Neural cell (in vitro differentiated cells): Measurements from ENCODE around the gene TMEM208. TPM values are rescaled to one million over a fixed set of nuclear protein-coding genes. Genes with fewer than 3 reads are reported as not detected.

Source experiments
- H2AFZ ChIP-seq: fragments of 200-600, 300-800 bp; sonication (generic), shearing (Covaris generic); 2 replicates; pipeline ENCODE4 v1.6.0; 2014; ENCODE audit warnings: low read depth, mild to moderate bottlenecking, antibody characterized with exemption, low read length, moderate library complexity
- H3F3A ChIP-seq: fragments of 200-600 bp; shearing (Covaris generic); 2 replicates; pipeline ENCODE4 v1.6.1; 2016; ENCODE audit warnings: mild to moderate bottlenecking, moderate library complexity, mixed read lengths, antibody characterized with exemption, low read length; ENCODE audit not compliant: insufficient read depth, poor library complexity, severe bottlenecking
- H3K27ac ChIP-seq: fragments of 200-600, 300-800 bp; sonication (generic), shearing (Covaris generic); 2 replicates; pipeline ENCODE4 v1.5.1; 2014; ENCODE audit warnings: mild to moderate bottlenecking, low read length, moderate library complexity
- H3K27me3 ChIP-seq: fragments of 300-800, 200-600 bp; sonication (generic), shearing (Covaris generic); 2 replicates; pipeline ENCODE4 v1.6.0; 2014; ENCODE audit warnings: mild to moderate bottlenecking, low read depth, low read length, moderate library complexity; ENCODE audit not compliant: insufficient read depth
- H3K36me3 ChIP-seq: fragments of 300-800, 200-600 bp; sonication (generic), shearing (Covaris generic); 2 replicates; pipeline ENCODE4 v1.5.1; 2014; ENCODE audit warnings: mild to moderate bottlenecking, antibody characterized with exemption, low read length, moderate library complexity; ENCODE audit not compliant: insufficient read depth
- H3K4me2 ChIP-seq: fragments of 300-800, 200-600 bp; sonication (generic), shearing (Covaris generic); 2 replicates; pipeline ENCODE4 v1.6.0; 2014; ENCODE audit warnings: mild to moderate bottlenecking, low read length
- H3K4me3 ChIP-seq: fragments of 300-800, 200-600 bp; sonication (generic), shearing (Covaris generic); 2 replicates; pipeline ENCODE4 v1.5.1; 2014; ENCODE audit warnings: mild to moderate bottlenecking, low read length, moderate library complexity
- H3K79me2 ChIP-seq: fragments of 200-600 bp; shearing (Covaris generic); replicated peaks from 2 replicates; pipeline ENCODE4 v1.6.0; 2014; ENCODE audit warnings: mild to moderate bottlenecking, low read length, moderate library complexity; ENCODE audit not compliant: insufficient read depth
- H3K9ac ChIP-seq: fragments of 300-800, 200-600 bp; sonication (generic), shearing (Covaris generic); 2 replicates; pipeline ENCODE4 v1.6.1; 2016; ENCODE audit warnings: mild to moderate bottlenecking, low read length, mixed read lengths
- H3K9me2 ChIP-seq: fragments of 200-600 bp; shearing (Covaris generic); 2 replicates; pipeline ENCODE4 v1.6.1; 2016; ENCODE audit warnings: mild to moderate bottlenecking, low read length, mixed read lengths; ENCODE audit not compliant: insufficient read depth
- H3K9me3 ChIP-seq: fragments of 200-600, 300-800 bp; sonication (generic), shearing (Covaris generic); 2 replicates; pipeline ENCODE4 v1.6.1; 2016; ENCODE audit warnings: mild to moderate bottlenecking, mixed run types, low read length, moderate library complexity, mixed read lengths
- H4K20me1 ChIP-seq: fragments of 200-600 bp; shearing (Covaris generic); 2 replicates; pipeline ENCODE4 v1.6.1; 2016; ENCODE audit warnings: mild to moderate bottlenecking, mixed run types; ENCODE audit not compliant: insufficient read depth
- CTCF ChIP-seq: fragments of 450-650 bp; IDR thresholded peaks from 2 replicates; pipeline ENCODE4 v1.5.1; 2014; ENCODE audit warnings: antibody characterized with exemption, mild to moderate bottlenecking, moderate library complexity; ENCODE audit not compliant: poor library complexity, severe bottlenecking
- EP300 ChIP-seq: fragments of 450-650 bp; conservative IDR thresholded peaks from 2 replicates; pipeline ENCODE4 v1.6.1; 2014; ENCODE audit warnings: antibody characterized with exemption, mild to moderate bottlenecking, moderate library complexity; ENCODE audit not compliant: poor library complexity, severe bottlenecking
- EZH2 ChIP-seq: fragments of 200-600, 300-800 bp; shearing (Covaris generic), sonication (generic); IDR thresholded peaks from 2 replicates; pipeline ENCODE4 v1.6.1; 2014; ENCODE audit warnings: antibody characterized with exemption, low read length, borderline replicate concordance, mild to moderate bottlenecking; ENCODE audit not compliant: insufficient read depth, poor library complexity, severe bottlenecking
- MXI1 ChIP-seq: fragments of 450-650 bp; conservative IDR thresholded peaks from 2 replicates; pipeline ENCODE4 v1.6.1; 2014; ENCODE audit warnings: antibody characterized with exemption, mild to moderate bottlenecking; ENCODE audit not compliant: poor library complexity, severe bottlenecking
- POLR2AphosphoS5 ChIP-seq: IDR thresholded peaks from 2 replicates; pipeline ENCODE4 v1.6.1; 2012
- RAD21 ChIP-seq: fragments of 450-650 bp; conservative IDR thresholded peaks from 2 replicates; pipeline ENCODE4 v1.6.1; 2014; ENCODE audit warnings: antibody characterized with exemption, mild to moderate bottlenecking, moderate library complexity
- SMC3 ChIP-seq: fragments of 450-650 bp; conservative IDR thresholded peaks from 2 replicates; pipeline ENCODE4 v1.6.1; 2014; ENCODE audit warnings: antibody characterized with exemption, mild to moderate bottlenecking, moderate library complexity; ENCODE audit not compliant: poor library complexity
- TAF1 ChIP-seq: IDR thresholded peaks from 2 replicates; pipeline ENCODE4 v1.6.1; 2012; ENCODE audit warnings: low read depth
- polyA plus RNA-seq: library from polyadenylated mRNA; depleted of rRNA; stranded (reverse); fragments of >200 nt; gene quantifications from 2 replicates; pipeline ENCODE4 v1.2.3, GENCODE V29; 2014
- TF ChIP-seq, protein P1 (sequence below): IDR thresholded peaks from 2 replicates; pipeline ENCODE4 v1.6.1; 2012; ENCODE audit warnings: borderline replicate concordance

The TMEM208 gene
- polyA plus RNA-seq, 1 donor from 2014 or later = 53.5 TPM

- no peak overlapping the region for H3K9ac ChIP-seq
- no peak for TF ChIP-seq RAD21
- no peak for TF ChIP-seq SMC3
- H2AFZ ChIP-seq = no peak overlapping the region
- peaks cover 27% of the 10 kb centered on the region for H3K27me3 ChIP-seq
- no peaks in the 10 kb centered on the region for H4K20me1 ChIP-seq
- H3K4me3 ChIP-seq = no peak overlapping the region
- H3K36me3 ChIP-seq = no peaks in the 10 kb centered on the region
- H3K27ac ChIP-seq = no peak overlapping the region
- H3K79me2 ChIP-seq = no peaks in the 10 kb centered on the region
- no peaks in the 10 kb centered on the region for H3K9me2 ChIP-seq
- H3K9me3 ChIP-seq = no peaks in the 10 kb centered on the region
- no peak overlapping the region for H3K4me2 ChIP-seq
- no peaks in the 10 kb centered on the region for H3F3A ChIP-seq
Observed at GRCh38 chr16:67243481-67243880, 16.6 kb downstream of the TMEM208 start.

- Histone ChIP-seq H4K20me1 (no peaks in the 10 kb centered on the region), H3K36me3 (no peaks in the 10 kb centered on the region), H3K9me3 (no peaks in the 10 kb centered on the region), H2AFZ (no peak overlapping the region), H3K4me3 (no peak overlapping the region), H3K27ac (no peak overlapping the region), H3K9me2 (no peaks in the 10 kb centered on the region), H3K27me3 (peaks cover 38% of the 10 kb centered on the region), H3F3A (no peaks in the 10 kb centered on the region), H3K9ac (no peak overlapping the region), H3K4me2 (no peak overlapping the region), H3K79me2 (no peaks in the 10 kb centered on the region)
- no peak for TF ChIP-seq CTCF
- TF ChIP-seq POLR2AphosphoS5 = no peak
- no peak for TF ChIP-seq EZH2
- no peak for TF ChIP-seq SMC3
- TF ChIP-seq, protein P1, sequence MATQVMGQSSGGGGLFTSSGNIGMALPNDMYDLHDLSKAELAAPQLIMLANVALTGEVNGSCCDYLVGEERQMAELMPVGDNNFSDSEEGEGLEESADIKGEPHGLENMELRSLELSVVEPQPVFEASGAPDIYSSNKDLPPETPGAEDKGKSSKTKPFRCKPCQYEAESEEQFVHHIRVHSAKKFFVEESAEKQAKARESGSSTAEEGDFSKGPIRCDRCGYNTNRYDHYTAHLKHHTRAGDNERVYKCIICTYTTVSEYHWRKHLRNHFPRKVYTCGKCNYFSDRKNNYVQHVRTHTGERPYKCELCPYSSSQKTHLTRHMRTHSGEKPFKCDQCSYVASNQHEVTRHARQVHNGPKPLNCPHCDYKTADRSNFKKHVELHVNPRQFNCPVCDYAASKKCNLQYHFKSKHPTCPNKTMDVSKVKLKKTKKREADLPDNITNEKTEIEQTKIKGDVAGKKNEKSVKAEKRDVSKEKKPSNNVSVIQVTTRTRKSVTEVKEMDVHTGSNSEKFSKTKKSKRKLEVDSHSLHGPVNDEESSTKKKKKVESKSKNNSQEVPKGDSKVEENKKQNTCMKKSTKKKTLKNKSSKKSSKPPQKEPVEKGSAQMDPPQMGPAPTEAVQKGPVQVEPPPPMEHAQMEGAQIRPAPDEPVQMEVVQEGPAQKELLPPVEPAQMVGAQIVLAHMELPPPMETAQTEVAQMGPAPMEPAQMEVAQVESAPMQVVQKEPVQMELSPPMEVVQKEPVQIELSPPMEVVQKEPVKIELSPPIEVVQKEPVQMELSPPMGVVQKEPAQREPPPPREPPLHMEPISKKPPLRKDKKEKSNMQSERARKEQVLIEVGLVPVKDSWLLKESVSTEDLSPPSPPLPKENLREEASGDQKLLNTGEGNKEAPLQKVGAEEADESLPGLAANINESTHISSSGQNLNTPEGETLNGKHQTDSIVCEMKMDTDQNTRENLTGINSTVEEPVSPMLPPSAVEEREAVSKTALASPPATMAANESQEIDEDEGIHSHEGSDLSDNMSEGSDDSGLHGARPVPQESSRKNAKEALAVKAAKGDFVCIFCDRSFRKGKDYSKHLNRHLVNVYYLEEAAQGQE = no peak
- no peak for TF ChIP-seq RAD21
- TF ChIP-seq TAF1 = no peak
- no peak for TF ChIP-seq EP300
- TF ChIP-seq MXI1 = no peak
Observed at GRCh38 chr16:67244387-67245185, 17.7 kb downstream of the TMEM208 start.
